ENCODE measurements around the gene GRB7. TPM values are rescaled to one million over a fixed set of nuclear protein-coding genes. Genes with fewer than 3 reads are reported as not detected.
"Not testable (repeated sequence)": the region's sequence is repeated elsewhere in the genome, so short reads cannot be mapped to it uniquely, and the experiment has no call there.

Gene GRB7
- total RNA-seq, 4 donors from 2014 or later: 0.51 to 14.3 (median 5.6) TPM

DNA sequence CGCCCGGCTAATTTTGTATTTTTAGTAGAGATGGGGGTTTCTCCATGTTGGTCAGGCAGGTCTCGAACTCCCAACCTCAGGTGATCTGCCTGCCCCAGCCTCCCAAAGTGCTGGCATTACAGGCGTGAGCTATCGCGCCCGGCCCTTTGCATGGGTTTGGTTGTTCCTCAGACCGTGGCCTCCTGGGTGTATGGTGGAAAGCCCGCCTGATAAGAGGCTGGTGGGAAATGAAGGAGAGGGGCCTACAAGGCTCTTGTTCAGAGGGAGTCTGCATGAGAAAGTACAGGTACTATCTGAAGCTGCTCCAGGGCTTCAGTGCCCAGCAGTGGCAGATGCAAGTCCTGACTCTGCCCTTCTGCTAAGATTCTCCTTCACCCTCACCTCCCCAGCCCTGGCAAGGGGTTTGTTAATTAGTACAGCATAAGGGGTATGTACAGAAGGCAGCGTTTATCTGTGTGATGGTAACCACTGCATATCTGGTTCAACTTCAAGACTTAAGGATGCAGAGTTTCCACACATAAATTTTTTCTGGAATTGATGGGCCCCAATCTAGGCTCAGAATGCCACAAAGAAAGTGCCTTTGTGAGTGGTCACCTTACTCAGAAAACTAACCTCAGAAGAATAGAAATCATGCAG, 24.2 kb downstream of the GRB7 start:
- Histone ChIP-seq H3K27me3 (no peaks in the 10 kb centered on the region), H3K27ac (no peak overlapping the region), H3K4me3 (no peak overlapping the region)

DNA sequence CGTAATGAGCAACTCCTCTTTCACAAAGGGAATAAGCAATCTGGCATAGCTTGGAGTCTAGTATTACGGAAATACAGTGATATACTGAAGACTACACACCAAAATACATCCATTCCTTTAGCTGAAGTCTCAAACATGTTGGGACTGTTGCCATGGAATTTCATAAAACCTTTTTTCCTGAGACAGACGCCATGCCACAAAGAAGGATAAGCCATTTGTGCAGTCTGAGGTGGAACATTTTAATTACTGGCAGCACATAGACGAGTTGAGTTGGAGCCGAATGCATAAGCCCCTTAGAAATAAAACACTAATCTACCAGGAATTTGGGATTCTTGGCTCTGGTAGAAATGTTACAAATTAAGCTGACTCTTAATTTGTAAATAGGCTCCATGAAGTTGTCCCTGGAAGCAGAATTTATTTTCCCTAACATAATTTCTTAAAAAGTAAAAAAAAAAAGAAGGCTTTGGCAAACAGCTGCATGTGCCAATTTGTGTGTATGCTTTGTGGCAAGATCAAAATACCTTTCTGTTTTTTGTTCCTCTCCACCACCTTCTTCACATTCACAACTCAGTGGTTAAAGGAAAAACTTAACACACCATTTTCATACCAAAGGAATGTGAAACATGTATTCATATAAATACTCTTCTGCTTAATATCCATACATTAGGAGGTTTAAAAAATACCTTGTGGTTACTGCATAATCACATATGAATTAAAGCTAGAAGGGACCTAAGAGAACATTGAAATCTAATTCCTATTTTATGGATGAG, 25.5 kb downstream of the GRB7 start:
- Histone ChIP-seq H3K27me3 (no peaks in the 10 kb centered on the region), H3K4me3 (no peak overlapping the region), H3K4me1 (no peaks in the 10 kb centered on the region), H3K9me3 (no peaks in the 10 kb centered on the region), H3K27ac (no peak overlapping the region), H3K36me3 (no peaks in the 10 kb centered on the region)
- TF ChIP-seq, protein P1, sequence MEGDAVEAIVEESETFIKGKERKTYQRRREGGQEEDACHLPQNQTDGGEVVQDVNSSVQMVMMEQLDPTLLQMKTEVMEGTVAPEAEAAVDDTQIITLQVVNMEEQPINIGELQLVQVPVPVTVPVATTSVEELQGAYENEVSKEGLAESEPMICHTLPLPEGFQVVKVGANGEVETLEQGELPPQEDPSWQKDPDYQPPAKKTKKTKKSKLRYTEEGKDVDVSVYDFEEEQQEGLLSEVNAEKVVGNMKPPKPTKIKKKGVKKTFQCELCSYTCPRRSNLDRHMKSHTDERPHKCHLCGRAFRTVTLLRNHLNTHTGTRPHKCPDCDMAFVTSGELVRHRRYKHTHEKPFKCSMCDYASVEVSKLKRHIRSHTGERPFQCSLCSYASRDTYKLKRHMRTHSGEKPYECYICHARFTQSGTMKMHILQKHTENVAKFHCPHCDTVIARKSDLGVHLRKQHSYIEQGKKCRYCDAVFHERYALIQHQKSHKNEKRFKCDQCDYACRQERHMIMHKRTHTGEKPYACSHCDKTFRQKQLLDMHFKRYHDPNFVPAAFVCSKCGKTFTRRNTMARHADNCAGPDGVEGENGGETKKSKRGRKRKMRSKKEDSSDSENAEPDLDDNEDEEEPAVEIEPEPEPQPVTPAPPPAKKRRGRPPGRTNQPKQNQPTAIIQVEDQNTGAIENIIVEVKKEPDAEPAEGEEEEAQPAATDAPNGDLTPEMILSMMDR (IDR thresholded peaks at IDR 0.05): no peak
- no peak for TF ChIP-seq POLR2A (IDR thresholded peaks at IDR 0.05)
- DNase-seq: no peak
- intact Hi-C loops (cut with DNase I; ENCODE audit: low total_unique reads): no loop called here

More for the DNA sequence above, 24.2 kb downstream of the GRB7 start:
- no peak for DNase-seq
- Histone ChIP-seq H3K9me3 (no peaks in the 10 kb centered on the region), H3K36me3 (no peaks in the 10 kb centered on the region), H3K4me1 (no peaks in the 10 kb centered on the region)
- TF ChIP-seq, protein P1 (IDR thresholded peaks at IDR 0.05): no peak
- no peak for TF ChIP-seq POLR2A (IDR thresholded peaks at IDR 0.05)
- intact Hi-C loops (cut with DNase I; ENCODE audit: low total_unique reads): no loop called here

GRCh38 chr17:39764171-39764570, 26.4 kb downstream of the GRB7 start:
- not testable (repeated sequence) for DNase-seq

GRCh38 chr17:39765175-39765574, 27.4 kb downstream of the GRB7 start:
- intact Hi-C loops (cut with DNase I; ENCODE audit: low total_unique reads): no loop called here
- H3K27me3 ChIP-seq: no peaks in the 10 kb centered on the region
- H3K4me1 ChIP-seq: no peaks in the 10 kb centered on the region
- no peaks in the 10 kb centered on the region for H3K36me3 ChIP-seq
- no peaks in the 10 kb centered on the region for H3K9me3 ChIP-seq
- no peak for TF ChIP-seq POLR2A (IDR thresholded peaks at IDR 0.05)
- TF ChIP-seq, protein P1 (IDR thresholded peaks at IDR 0.05): no peak
- DNase-seq: no peak
- no peak overlapping the region for H3K27ac ChIP-seq
- H3K4me3 ChIP-seq: no peak overlapping the region

More at GRCh38 chr17:39764171-39764570, 26.4 kb downstream of the GRB7 start:
- H3K4me3 ChIP-seq; H3K9me3 ChIP-seq; H3K27me3 ChIP-seq; H3K36me3 ChIP-seq; H3K4me1 ChIP-seq; H3K27ac ChIP-seq; intact Hi-C loops (cut with DNase I; ENCODE audit: low total_unique reads): not testable (repeated sequence)

GRCh38 chr17:39765766-39766165, 28.0 kb downstream of the GRB7 start:
- Histone ChIP-seq H3K4me1 (no peaks in the 10 kb centered on the region), H3K36me3 (no peaks in the 10 kb centered on the region), H3K9me3 (no peaks in the 10 kb centered on the region), H3K27ac (no peak overlapping the region), H3K4me3 (no peak overlapping the region), H3K27me3 (no peaks in the 10 kb centered on the region)
- intact Hi-C loops (cut with DNase I; ENCODE audit: low total_unique reads): no loop called here
- TF ChIP-seq, protein P1 (IDR thresholded peaks at IDR 0.05): no peak
- TF ChIP-seq POLR2A (IDR thresholded peaks at IDR 0.05): no peak
- DNase-seq: no peak

Measured in uterus (tissue), 4 donors.